ENCODE measurements around the gene SRGAP1. TPM values are rescaled to one million over a fixed set of nuclear protein-coding genes. Genes with fewer than 3 reads are reported as not detected.
"Not testable (repeated sequence)": the region's sequence is repeated elsewhere in the genome, so short reads cannot be mapped to it uniquely, and the experiment has no call there.

SRGAP1 gene
- total and polyA plus RNA-seq, 7 donors, result 0.23 to 5.1 (median 1.5) TPM

DNA sequence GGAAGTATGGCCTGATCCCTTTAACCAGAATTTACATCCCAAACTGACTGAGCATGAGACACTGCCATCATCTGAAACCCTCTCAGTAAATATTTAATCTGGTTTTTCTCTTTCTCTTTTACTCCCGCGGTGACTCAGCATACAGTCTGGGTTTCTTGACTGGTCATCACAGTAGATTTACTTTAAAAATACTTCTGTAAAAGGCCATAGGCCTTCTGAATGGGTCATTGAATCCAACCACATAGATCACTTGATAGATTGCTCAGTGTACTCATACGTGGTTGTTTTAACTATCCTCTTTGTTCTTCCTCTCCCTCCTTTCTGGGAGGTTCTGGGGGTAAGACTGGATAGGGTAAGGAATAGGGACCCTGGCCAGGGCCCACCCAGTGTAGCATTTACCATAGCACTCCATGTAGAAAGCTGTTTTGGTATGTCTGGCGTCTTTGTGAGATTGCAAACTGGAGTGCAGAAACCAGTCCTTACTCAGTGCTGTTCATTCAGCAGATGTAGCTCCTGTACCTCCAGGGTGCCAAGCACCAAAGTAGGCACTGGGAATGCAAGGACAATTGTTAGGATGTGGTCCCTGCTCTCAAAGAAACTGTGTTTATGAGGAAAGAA lies 165.7 kb downstream of the SRGAP1 start:
- 88 to 92% (median 90%) methylated on average over 4 of the region's 4 CpGs for WGBS, 3 donors
- ATAC-seq (no peak), DNase-seq (no peak)
- intact Hi-C loops (cut with DNase I), result no loop called here
- Histone ChIP-seq H3K4me1 (no peaks in the 10 kb centered on the region), H3K4me3 (no peak overlapping the region), H3K27me3 (ENCODE audit: insufficient read depth in 3 of 3, low read length in 2 of 3) (no peaks in the 10 kb centered on the region), H3K36me3 (ENCODE audit: insufficient read depth in 1 of 2, low read depth in 1 of 2) (no peaks in the 10 kb centered on the region), H3K9me3 (no peaks in the 10 kb centered on the region), H3K27ac (no peak overlapping the region)
- TF ChIP-seq, protein P1, sequence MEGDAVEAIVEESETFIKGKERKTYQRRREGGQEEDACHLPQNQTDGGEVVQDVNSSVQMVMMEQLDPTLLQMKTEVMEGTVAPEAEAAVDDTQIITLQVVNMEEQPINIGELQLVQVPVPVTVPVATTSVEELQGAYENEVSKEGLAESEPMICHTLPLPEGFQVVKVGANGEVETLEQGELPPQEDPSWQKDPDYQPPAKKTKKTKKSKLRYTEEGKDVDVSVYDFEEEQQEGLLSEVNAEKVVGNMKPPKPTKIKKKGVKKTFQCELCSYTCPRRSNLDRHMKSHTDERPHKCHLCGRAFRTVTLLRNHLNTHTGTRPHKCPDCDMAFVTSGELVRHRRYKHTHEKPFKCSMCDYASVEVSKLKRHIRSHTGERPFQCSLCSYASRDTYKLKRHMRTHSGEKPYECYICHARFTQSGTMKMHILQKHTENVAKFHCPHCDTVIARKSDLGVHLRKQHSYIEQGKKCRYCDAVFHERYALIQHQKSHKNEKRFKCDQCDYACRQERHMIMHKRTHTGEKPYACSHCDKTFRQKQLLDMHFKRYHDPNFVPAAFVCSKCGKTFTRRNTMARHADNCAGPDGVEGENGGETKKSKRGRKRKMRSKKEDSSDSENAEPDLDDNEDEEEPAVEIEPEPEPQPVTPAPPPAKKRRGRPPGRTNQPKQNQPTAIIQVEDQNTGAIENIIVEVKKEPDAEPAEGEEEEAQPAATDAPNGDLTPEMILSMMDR (IDR thresholded peaks at IDR 0.05), result no peak

DNA sequence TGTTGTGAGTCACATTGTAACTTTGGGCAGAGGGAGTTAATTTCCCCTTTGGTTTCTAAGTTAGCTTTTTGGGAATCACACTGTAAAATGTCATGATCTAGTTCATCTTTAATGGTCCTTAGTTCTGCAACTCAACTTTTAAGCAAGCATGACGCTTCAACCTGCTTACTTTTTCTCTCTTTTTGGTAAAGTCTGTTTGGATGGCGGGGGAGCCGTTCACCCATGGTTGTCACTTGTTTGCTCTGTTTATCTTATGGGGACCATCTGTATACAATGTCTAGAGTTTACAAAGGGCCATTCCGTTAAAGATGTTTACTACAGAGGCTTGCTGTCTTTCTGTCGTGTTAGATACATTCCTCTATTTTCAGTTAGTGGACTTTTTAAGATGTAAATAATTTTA lies 172.0 kb downstream of the SRGAP1 start:
- Histone ChIP-seq H3K27ac (no peak overlapping the region), H3K27me3 (ENCODE audit: insufficient read depth in 3 of 3, low read length in 2 of 3) (no peaks in the 10 kb centered on the region), H3K36me3 (ENCODE audit: insufficient read depth in 1 of 2, low read depth in 1 of 2) (no peaks in the 10 kb centered on the region), H3K9me3 (no peaks in the 10 kb centered on the region), H3K4me1 (no peaks in the 10 kb centered on the region), H3K4me3 (no peak overlapping the region)
- intact Hi-C loops (cut with DNase I), result no loop called here
- WGBS, 3 donors, result 85 to 87% (median 87%) methylated on average over 5 of the region's 5 CpGs
- no peak for DNase-seq
- no peak for ATAC-seq
- TF ChIP-seq, protein P1 (IDR thresholded peaks at IDR 0.05), result no peak

DNA sequence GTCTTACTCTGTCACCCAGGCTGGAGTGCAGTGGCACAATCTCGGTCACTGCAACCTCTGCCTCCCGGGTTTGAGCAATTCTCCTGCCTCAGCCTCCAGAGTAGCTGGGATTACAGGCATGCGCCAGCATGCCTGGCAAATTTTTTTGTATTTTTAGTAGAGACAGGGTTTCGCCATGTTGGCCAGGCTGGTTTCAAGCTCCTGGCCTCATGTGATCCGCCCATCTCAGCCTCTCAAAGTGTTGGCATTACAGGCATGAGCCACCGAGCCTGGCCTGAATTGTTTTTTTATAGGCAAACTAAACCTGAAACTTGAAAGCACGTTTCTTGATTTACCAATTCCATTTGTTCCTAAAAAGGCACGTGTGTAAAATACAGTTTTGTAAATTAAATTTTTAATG lies 173.6 kb downstream of the SRGAP1 start:
- intact Hi-C loops (cut with DNase I); H3K4me1 ChIP-seq; H3K4me3 ChIP-seq; H3K9me3 ChIP-seq; H3K27me3 ChIP-seq (ENCODE audit: insufficient read depth in 3 of 3, low read length in 2 of 3); H3K27ac ChIP-seq; ATAC-seq; DNase-seq; H3K36me3 ChIP-seq (ENCODE audit: insufficient read depth in 1 of 2, low read depth in 1 of 2): not testable (repeated sequence)
- 79 to 91% (median 91%) methylated on average over 8 of the region's 8 CpGs for WGBS, 3 donors

DNA sequence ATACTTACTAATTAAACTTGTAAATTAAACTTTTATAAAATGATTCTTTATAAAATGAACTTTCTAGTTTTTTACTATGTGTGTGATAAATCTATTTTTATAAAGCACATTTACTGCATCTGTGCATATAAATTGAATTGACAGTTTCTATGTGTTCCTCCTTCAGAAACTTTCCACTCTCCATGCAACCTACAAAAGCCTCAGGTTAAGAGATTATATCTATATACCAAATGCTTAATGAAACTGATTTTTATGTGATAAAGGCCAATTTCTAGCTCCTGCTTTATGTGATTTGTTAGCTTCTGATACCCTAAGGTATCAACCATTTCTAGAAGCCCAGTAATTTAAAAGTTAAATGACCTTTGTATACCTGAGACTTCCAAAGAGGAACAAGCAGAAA lies 174.0 kb downstream of the SRGAP1 start:
- TF ChIP-seq, protein P1 (IDR thresholded peaks at IDR 0.05), result no peak

DNA sequence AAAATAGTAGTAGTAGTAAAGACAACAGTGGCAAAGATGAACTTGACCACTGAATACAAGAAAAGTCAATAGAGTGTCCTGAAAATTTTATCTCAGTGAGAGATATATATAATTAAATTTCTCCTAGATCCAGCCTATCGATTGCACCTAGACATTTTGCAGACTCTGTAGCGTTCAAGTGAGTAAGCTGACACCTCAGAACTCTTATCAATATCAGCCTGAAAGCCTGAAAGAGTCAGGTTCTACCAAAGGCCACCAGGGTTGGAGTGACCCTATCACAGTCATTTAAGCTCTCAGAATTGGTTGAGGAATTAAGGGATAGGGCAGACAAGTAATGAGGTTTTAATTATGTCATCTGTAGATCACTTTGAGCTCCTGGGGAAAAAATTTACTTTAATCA lies 174.6 kb downstream of the SRGAP1 start:
- Histone ChIP-seq H3K27ac (no peak overlapping the region), H3K27me3 (ENCODE audit: insufficient read depth in 3 of 3, low read length in 2 of 3) (no peaks in the 10 kb centered on the region), H3K36me3 (ENCODE audit: insufficient read depth in 1 of 2, low read depth in 1 of 2) (no peaks in the 10 kb centered on the region), H3K9me3 (no peaks in the 10 kb centered on the region), H3K4me3 (no peak overlapping the region), H3K4me1 (no peaks in the 10 kb centered on the region)
- TF ChIP-seq, protein P1 (IDR thresholded peaks at IDR 0.05), result no peak
- WGBS, 3 donors, result 95 to 96% (median 96%) methylated on average over 2 of the region's 2 CpGs
- no peak for DNase-seq
- intact Hi-C loops (cut with DNase I), result no loop called here
- ATAC-seq, result no peak

More for the DNA sequence above, 174.0 kb downstream of the SRGAP1 start:
- Histone ChIP-seq H3K4me3 (no peak overlapping the region), H3K9me3 (no peaks in the 10 kb centered on the region), H3K27me3 (ENCODE audit: insufficient read depth in 3 of 3, low read length in 2 of 3) (no peaks in the 10 kb centered on the region), H3K27ac (no peak overlapping the region), H3K36me3 (ENCODE audit: insufficient read depth in 1 of 2, low read depth in 1 of 2) (no peaks in the 10 kb centered on the region), H3K4me1 (no peaks in the 10 kb centered on the region)
- ATAC-seq, result no peak
- DNase-seq, result no peak
- intact Hi-C loops (cut with DNase I), result no loop called here
